A549 (cell line): Measurements from ENCODE around the gene GNG7. TPM values are rescaled to one million over a fixed set of nuclear protein-coding genes. Genes with fewer than 3 reads are reported as not detected.
"Not testable (repeated sequence)": the region's sequence is repeated elsewhere in the genome, so short reads cannot be mapped to it uniquely, and the experiment has no call there.

ENCODE experiments used
- ATAC-seq, 2 experiments: fragments of 200-7000 bp in 1 of 2; fragments of >200 bp in 1 of 2; cut with Nextera tagmentation in 1 of 2; cut with Tn5 transposase in 1 of 2; 3 replicates each; pipeline versions ENCODE4 v1.8.0 to v1.9.1; 2018 to 2020; ENCODE audit warnings: mild to moderate bottlenecking in 1 of 2, moderate library complexity in 1 of 2
- CTCF ChIA-PET: fragments of 300-600 bp; sonication (Branson Sonifier 250); formaldehyde crosslinking; extraction: SDS; loops from one replicate; lab custom pipeline; 2021; ENCODE audit warnings: antibody characterized with exemption, inconsistent platforms; lab: Yijun Ruan, JAX
- POLR2A ChIA-PET: fragments of 350-600 bp; formaldehyde crosslinking; extraction: SDS; loops from one replicate; lab custom pipeline; 2021; ENCODE audit warnings: antibody characterized with exemption, inconsistent platforms; lab: Yijun Ruan, JAX
- DNase-seq, 2 experiments: peaks; one replicate each; pipeline versions ENCODE4 v3.0.0 to v3.0.0-alpha.2; 2011 to 2016; ENCODE audit warnings: low read depth in 1 of 2, low spot score in 1 of 2
- FAIRE-seq: peaks from 2 replicates; lab custom pipeline; 2011; peaks lifted over from hg19 to GRCh38; lab: Jason Lieb, UNC
- H3K27ac ChIP-seq, 2 experiments: fragments of >200 bp; sonication (Bioruptor Twin); formaldehyde crosslinking; 3 replicates each; pipeline ENCODE4 v1.5.1; 2016 to 2017
- H3K4me1 ChIP-seq: fragments of >200 bp; sonication (Bioruptor Twin); formaldehyde crosslinking; 3 replicates; pipeline ENCODE4 v1.6.1; 2016
- H3K4me2 ChIP-seq: fragments of >200 bp; sonication (Bioruptor Twin); formaldehyde crosslinking; 3 replicates; pipeline ENCODE4 v1.6.1; 2016
- H3K4me3 ChIP-seq: fragments of >200 bp; sonication (Bioruptor Twin); formaldehyde crosslinking; 3 replicates; pipeline ENCODE4 v1.5.1; 2016
- H3K9me3 ChIP-seq: fragments of >200 bp; sonication (Bioruptor Twin); formaldehyde crosslinking; 3 replicates; pipeline ENCODE4 v1.6.1; 2016
- BCL3 ChIP-seq: fragments of >200 bp; sonication (Bioruptor Twin); formaldehyde crosslinking; IDR thresholded peaks from 3 replicates; pipeline ENCODE4 v1.6.1; 2016
- BHLHE40 ChIP-seq: IDR thresholded peaks from 2 replicates; pipeline ENCODE4 v1.6.1; 2012; ENCODE audit warnings: low read depth, low read length, inconsistent platforms
- CBX2 ChIP-seq: fragments of 200-600 bp; sonication (generic); IDR thresholded peaks from 2 replicates; pipeline ENCODE4 v1.6.1; 2016; ENCODE audit warnings: low read depth, mild to moderate bottlenecking, borderline replicate concordance
- CHD2 ChIP-seq: fragments of 150-350 bp; IDR thresholded peaks from 2 replicates; pipeline ENCODE4 v1.6.1; 2014; ENCODE audit warnings: low read length; ENCODE audit not compliant: partially characterized antibody
- E2F6 ChIP-seq: IDR thresholded peaks from 2 replicates; pipeline ENCODE4 v1.6.1; 2012; ENCODE audit warnings: low read depth, borderline replicate concordance
- EP300 ChIP-seq, 2 experiments: fragments of >200 bp; sonication (Bioruptor Twin); formaldehyde crosslinking; IDR thresholded peaks; 2 replicates in 1 of 2; 3 replicates in 1 of 2; pipeline ENCODE4 v1.6.1; 2016 to 2017
- ESRRA ChIP-seq: fragments of 150-350 bp; IDR thresholded peaks from 2 replicates; pipeline ENCODE4 v1.6.1; 2014; ENCODE audit warnings: mild to moderate bottlenecking, low read length, borderline replicate concordance
- FOSB ChIP-seq: fragments of 250-450 bp; sonication (Bioruptor Pico); IDR thresholded peaks from 2 replicates; pipeline ENCODE4 v1.5.0; 2020; ENCODE audit warnings: mild to moderate bottlenecking, moderate library complexity
- FOSL2 ChIP-seq, 2 experiments: fragments of 450-650 bp in 1 of 2; fragments of >200 bp in 1 of 2; sonication (Bioruptor Twin) in 1 of 2; formaldehyde crosslinking; IDR thresholded peaks; 2 replicates each; pipeline versions ENCODE4 v1.5.0 to v1.6.1; 2016 to 2020; ENCODE audit warnings: mild to moderate bottlenecking in 1 of 2, moderate library complexity in 1 of 2
- GATA3 ChIP-seq: IDR thresholded peaks from 2 replicates; pipeline ENCODE4 v1.6.1; 2012; ENCODE audit warnings: borderline replicate concordance
- JUN ChIP-seq, 2 experiments: fragments of >200 bp; sonication (Bioruptor Twin); formaldehyde crosslinking; IDR thresholded peaks; 2 replicates in 1 of 2; 3 replicates in 1 of 2; pipeline ENCODE4 v1.6.1; 2016 to 2017
- JUNB ChIP-seq: fragments of >200 bp; sonication (Bioruptor Twin); formaldehyde crosslinking; IDR thresholded peaks from 2 replicates; pipeline ENCODE4 v1.6.1; 2016
- MYC ChIP-seq: IDR thresholded peaks from 2 replicates; pipeline ENCODE4 v1.6.1; 2012; ENCODE audit warnings: mild to moderate bottlenecking, inconsistent platforms, low read length, improper control_type of control experiment, borderline replicate concordance
- NPAS2 ChIP-seq: fragments of 250-450 bp; sonication (Bioruptor Pico); IDR thresholded peaks from 2 replicates; pipeline ENCODE4 v1.8.0; 2022; ENCODE audit warnings: mild to moderate bottlenecking, moderate library complexity, borderline replicate concordance
- NR3C1 ChIP-seq: fragments of >200 bp; sonication (Bioruptor Twin); formaldehyde crosslinking; IDR thresholded peaks from 3 replicates; pipeline ENCODE4 v1.6.1; 2017
- POLR2AphosphoS2 ChIP-seq: conservative IDR thresholded peaks from 2 replicates; pipeline ENCODE4 v1.6.1; 2012; ENCODE audit warnings: low read length, improper control_type of control experiment, inconsistent platforms
- RARB ChIP-seq: fragments of 250-450 bp; sonication (Bioruptor Pico); IDR thresholded peaks from 2 replicates; pipeline ENCODE4 v1.8.0; 2021; ENCODE audit warnings: mild to moderate bottlenecking, moderate library complexity
- REST ChIP-seq: fragments of 200-600 bp; sonication (generic); IDR thresholded peaks from 2 replicates; pipeline ENCODE4 v1.6.1; 2016; ENCODE audit warnings: antibody characterized with exemption, mild to moderate bottlenecking, moderate library complexity
- RNF2 ChIP-seq: fragments of 200-600 bp; sonication (generic); IDR thresholded peaks from 2 replicates; pipeline ENCODE4 v1.6.1; 2016; ENCODE audit warnings: low read depth, mild to moderate bottlenecking, antibody characterized with exemption, moderate library complexity, borderline replicate concordance
- TFCP2L1 ChIP-seq: fragments of 250-450 bp; sonication (Bioruptor Pico); IDR thresholded peaks from 2 replicates; pipeline ENCODE4 v1.5.0; 2021; ENCODE audit warnings: mild to moderate bottlenecking
- USF2 ChIP-seq: fragments of 450-650 bp; IDR thresholded peaks from 2 replicates; pipeline ENCODE4 v1.6.1; 2014; ENCODE audit warnings: antibody characterized with exemption
- ZSCAN20 ChIP-seq: fragments of 250-450 bp; sonication (Bioruptor Pico); IDR thresholded peaks from 2 replicates; pipeline ENCODE4 v1.8.0; 2022; ENCODE audit warnings: mild to moderate bottlenecking, moderate library complexity
- WGBS: methylation state at CpG from one replicate; pipeline ENCODE4 v1.1.6; 2017; ENCODE audit errors: missing lambda C conversion rate; 5-methylcytosine and 5-hydroxymethylcytosine counted together
- polyA plus RNA-seq, 4 experiments: library from polyadenylated mRNA; depleted of rRNA in 3 of 4; stranded (reverse); fragments of >200 nt; fragmentation: RNase III in 1 of 4; extraction: RNeasy Plus Mini Kit Qiagen cat#74134 plus additional on column Dnase treatment in 1 of 4; gene quantifications; 2 replicates in 3 of 4; 3 replicates in 1 of 4; pipeline ENCODE4 v1.2.3, GENCODE V29; 2011 to 2017

Gene GNG7
- polyA plus RNA-seq, 2 of the 4 experiments (the other 2 are of a cell fraction) = 0.06 to 0.08 TPM

GRCh38 chr19:2605889-2606288 is 96.6 kb downstream of the GNG7 start:
- not testable (repeated sequence) for H3K27ac ChIP-seq, H3K4me3 ChIP-seq, DNase-seq, ATAC-seq, H3K4me2 ChIP-seq, FAIRE-seq, H3K9me3 ChIP-seq, H3K4me1 ChIP-seq
- ChIA-PET CTCF (interaction anchor here (0.7 kb wide), 1 partner anchor 327 kb away, joined by 3 read pairs; no protein-coding TSS in a partner anchor), POLR2A (interaction anchor here (2.4 kb wide), 1 partner anchor 130 kb away, joined by 6 read pairs; the partner anchor contains the start of gene GADD45B)
- WGBS = 69% methylated on average over 6 of the region's 9 CpGs

GRCh38 chr19:2604747-2605329 is 97.7 kb downstream of the GNG7 start:
- DNase-seq = no peak
- ChIA-PET CTCF (interaction anchor here (0.7 kb wide), 1 partner anchor 18 kb away, joined by 4 read pairs; no protein-coding TSS in a partner anchor), POLR2A (interaction anchor here (2.4 kb wide), 1 partner anchor 129 kb away, joined by 6 read pairs; the partner anchor contains the start of gene GADD45B)
- Histone ChIP-seq H3K27ac (no peak overlapping the region), H3K4me2 (no peak overlapping the region)
- no peak for TF ChIP-seq BCL3
- no peak for TF ChIP-seq JUN (IDR thresholded peaks at IDR 0.05)
- no peak for TF ChIP-seq FOSL2 (IDR thresholded peaks at IDR 0.05)
- no peak for TF ChIP-seq FOSL2 (CRISPR knock-in tag; IDR thresholded peaks at IDR 0.05)
- TF ChIP-seq TFCP2L1 = no peak
- TF ChIP-seq, all 56 proteins: peak for 0
- 0 out of 3 replicates have a peak, but pooled peaks cover 3% of the 10 kb centered on the region for H3K4me1 ChIP-seq
- ATAC-seq (no peak), FAIRE-seq (no peak)
- no peaks in the 10 kb centered on the region for H3K9me3 ChIP-seq
- H3K4me3 ChIP-seq = no peak overlapping the region
- 72% methylated on average over 8 of the region's 8 CpGs for WGBS

GRCh38 chr19:2603334-2603733 is 99.2 kb downstream of the GNG7 start:
- ATAC-seq (no peak), DNase-seq (no peak), FAIRE-seq (no peak)
- CTCF ChIA-PET = interaction anchor here (0.9 to 1.4 kb wide), 3 partner anchors 19 to 34 kb away, joined by 3 to 5 read pairs (median 3); no protein-coding TSS in a partner anchor
- POLR2A ChIA-PET = no interaction called here
- WGBS = 92% methylated on average over 15 of the region's 17 CpGs
- Histone ChIP-seq H3K27ac (peak overlapping the region in 1 of 2 experiments; percentile 4; a peak in 1 of 6 replicates), H3K9me3 (no peaks in the 10 kb centered on the region)
- TF ChIP-seq CHD2 (no peak), E2F6 (no peak), NPAS2 (CRISPR knock-in tag) (no peak), MYC (no peak), EP300 (IDR thresholded peaks at IDR 0.05) (no peak), USF2 (no peak), GATA3 (no peak), NR3C1 (no peak), RNF2 (no peak), POLR2AphosphoS2 (no peak), RARB (CRISPR knock-in tag) (no peak), BHLHE40 (no peak), REST (no peak), ZSCAN20 (CRISPR knock-in tag) (no peak), FOSB (CRISPR knock-in tag) (no peak), ESRRA (no peak), CBX2 (no peak), JUNB (no peak)
- TF ChIP-seq, all 56 proteins: peak for 0
- no peak overlapping the region for H3K4me3 ChIP-seq
- H3K4me2 ChIP-seq = no peak overlapping the region
- peaks cover 6% of the 10 kb centered on the region; the same call in 1 of the 3 replicates for H3K4me1 ChIP-seq
